Left lung (tissue), 10 donors: ENCODE results near the gene NUP62CL. TPM values are rescaled to one million over a fixed set of nuclear protein-coding genes. Genes with fewer than 3 reads are reported as not detected.

Source experiments
- ATAC-seq: fragments of 200-7000 bp; cut with Tn5 transposase; one replicate; pipeline ENCODE4 v1.9.1; 2020; ENCODE audit warnings: moderate library complexity
- DNase-seq, 4 donors: peaks; one replicate each; pipeline ENCODE4 v3.0.0-alpha.2; 2013 to 2020
- H3K27ac ChIP-seq, 2 donors: fragments of 200-600 bp; sonication (generic) in 1 of 2; one replicate each; pipeline versions ENCODE4 v1.5.0 to v1.8.0; 2020 to 2021
- H3K27me3 ChIP-seq, 2 donors: fragments of 200-600 bp; sonication (generic) in 1 of 2; one replicate each; pipeline versions ENCODE4 v1.5.0 to v1.8.0; 2020 to 2021
- H3K36me3 ChIP-seq, 2 donors: fragments of 200-600 bp; sonication (generic) in 1 of 2; one replicate each; pipeline versions ENCODE4 v1.5.0 to v1.8.0; 2020 to 2021
- H3K4me1 ChIP-seq, 2 donors: fragments of 200-600 bp; one replicate each; pipeline ENCODE4 v1.8.0; 2021
- H3K4me3 ChIP-seq, 2 donors: fragments of 200-600 bp; sonication (generic) in 1 of 2; one replicate each; pipeline versions ENCODE4 v1.5.0 to v1.8.0; 2020 to 2021; ENCODE audit warnings: mild to moderate bottlenecking in 1 of 2
- H3K9me3 ChIP-seq, 2 donors: fragments of 200-600 bp; sonication (generic) in 1 of 2; one replicate each; pipeline versions ENCODE4 v1.5.0 to v1.8.0; 2020 to 2021
- intact Hi-C, 2 donors: fragments of 100-400 bp; cut with DNase I; formaldehyde crosslinking; loops; one replicate each; pipeline versions ENCODE4 v1.11.2 to v1.14.2; 2022
- polyA plus RNA-seq, 6 donors: library from polyadenylated mRNA; unstranded; fragments of 120-200 nt; gene quantifications; one replicate each; pipeline ENCODE4 v1.2.1, GENCODE V29; 2013; ENCODE audit not compliant: insufficient read length in 6 of 6
- total RNA-seq, 2 donors: library from RNA; stranded (reverse); fragmentation: NEBNext Ultra II Directional; extraction: Animal tissue kit (Norgen Biotek cat#: 25700); gene quantifications; one replicate each; pipeline ENCODE4 v1.2.1, GENCODE V29; 2021
- TF ChIP-seq, protein P1 (sequence below), 2 donors: fragments of 200-600 bp; sonication (generic) in 1 of 2; IDR thresholded peaks; one replicate each; pipeline versions ENCODE4 v1.5.0 to v1.8.0; 2021; ENCODE audit warnings: antibody characterized with exemption in 2 of 2
- donor health status: DM: no; HTN: yes; CAD: no.
- donor health status: DM: no; HTN: no; CAD: no.

NUP62CL gene
- total and polyA plus RNA-seq, 8 donors = 1.1 to 8.2 (median 5.3) TPM

DNA sequence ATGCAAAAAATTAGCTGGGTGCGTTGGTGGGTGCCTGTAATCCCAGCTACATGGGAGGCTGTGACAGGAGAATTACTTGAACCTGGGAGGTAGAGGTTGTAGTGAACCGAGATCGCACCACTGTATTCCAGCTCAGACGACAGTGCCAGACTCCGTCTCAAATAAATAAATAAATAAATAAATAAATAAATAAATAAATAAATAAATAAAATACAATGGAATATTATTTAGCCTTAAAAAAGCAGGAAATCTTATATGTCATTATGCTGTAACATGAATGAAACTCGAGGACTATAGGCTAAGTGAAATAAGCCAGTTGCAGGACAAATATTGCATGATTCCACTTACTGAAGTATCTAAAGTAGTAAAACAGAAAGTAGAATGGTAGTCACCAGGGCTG, 130.1 kb downstream of the NUP62CL start:
- Histone ChIP-seq H3K4me3 (no peak overlapping the region), H3K27me3 (no peaks in the 10 kb centered on the region), H3K36me3 (no peaks in the 10 kb centered on the region), H3K4me1 (no peaks in the 10 kb centered on the region), H3K9me3 (peaks cover 0 to 8% of the 10 kb centered on the region in 2 donors), H3K27ac (no peak overlapping the region)
- TF ChIP-seq, protein P1, sequence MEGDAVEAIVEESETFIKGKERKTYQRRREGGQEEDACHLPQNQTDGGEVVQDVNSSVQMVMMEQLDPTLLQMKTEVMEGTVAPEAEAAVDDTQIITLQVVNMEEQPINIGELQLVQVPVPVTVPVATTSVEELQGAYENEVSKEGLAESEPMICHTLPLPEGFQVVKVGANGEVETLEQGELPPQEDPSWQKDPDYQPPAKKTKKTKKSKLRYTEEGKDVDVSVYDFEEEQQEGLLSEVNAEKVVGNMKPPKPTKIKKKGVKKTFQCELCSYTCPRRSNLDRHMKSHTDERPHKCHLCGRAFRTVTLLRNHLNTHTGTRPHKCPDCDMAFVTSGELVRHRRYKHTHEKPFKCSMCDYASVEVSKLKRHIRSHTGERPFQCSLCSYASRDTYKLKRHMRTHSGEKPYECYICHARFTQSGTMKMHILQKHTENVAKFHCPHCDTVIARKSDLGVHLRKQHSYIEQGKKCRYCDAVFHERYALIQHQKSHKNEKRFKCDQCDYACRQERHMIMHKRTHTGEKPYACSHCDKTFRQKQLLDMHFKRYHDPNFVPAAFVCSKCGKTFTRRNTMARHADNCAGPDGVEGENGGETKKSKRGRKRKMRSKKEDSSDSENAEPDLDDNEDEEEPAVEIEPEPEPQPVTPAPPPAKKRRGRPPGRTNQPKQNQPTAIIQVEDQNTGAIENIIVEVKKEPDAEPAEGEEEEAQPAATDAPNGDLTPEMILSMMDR (IDR thresholded peaks at IDR 0.05) = no peak
- ATAC-seq (no peak), DNase-seq (no peak)
- intact Hi-C loops = no loop called here

Other genes with a start within 250 kb of the NUP62CL start
- 10 to 100 TPM; 12.8 to 26.2 TPM for gene MORC4, start 206.2 kb downstream of the NUP62CL start, total RNA-seq
- 10 to 100 TPM; 35.9 to 45.5 (median 38.8) TPM for gene MORC4, start 206.2 kb downstream of the NUP62CL start, polyA plus RNA-seq
- gene RBM41, start 87.6 kb downstream of the NUP62CL start, total RNA-seq = 10 to 100 TPM; 11.8 to 17.2 TPM
- gene RBM41, start 87.6 kb downstream of the NUP62CL start, polyA plus RNA-seq = 10 to 100 TPM; 18.6 to 32.2 (median 26.6) TPM
- gene DNAAF6, start 178 bp upstream of the NUP62CL start, total RNA-seq = 1 to 10 TPM in 1 of 2 donors, not detected in 1; 1.2 TPM
- gene DNAAF6, start 178 bp upstream of the NUP62CL start, polyA plus RNA-seq = 1 to 10 TPM in 3 of 6 donors, under 1 TPM in 3; 0.14 to 1.7 (median 0.83) TPM
- under 1 TPM; 0.32 to 0.39 TPM for gene FRMPD3, start 243.2 kb upstream of the NUP62CL start, total RNA-seq
- gene FRMPD3, start 243.2 kb upstream of the NUP62CL start, polyA plus RNA-seq = 10 to 100 TPM in 1 of 6 donors, 1 to 10 TPM in 5; 6.9 to 10.6 (median 8.3) TPM